ENCODE data around the gene CCDC91. TPM values are rescaled to one million over a fixed set of nuclear protein-coding genes. Genes with fewer than 3 reads are reported as not detected.

Gene CCDC91
- total RNA-seq, 1 experiment from 2014 or later = 26.8 TPM

GRCh38 chr12:28218875-28219274, 28.6 kb downstream of the CCDC91 start:
- ChIA-PET CTCF (no interaction called here), POLR2A (ENCODE audit: low non-redundant PET) (no interaction called here)
- intact Hi-C loops (cut with micrococcal nuclease; ENCODE audit: unreplicated experiment) = no loop called here
- BruUV-seq (replicated peaks) = no TSS peak
- TF ChIP-seq EZH2 (IDR thresholded peaks at IDR 0.05; ENCODE audit: borderline replicate concordance, low read depth, low read length, poor library complexity, severe bottlenecking) = no peak
- TF ChIP-seq, protein P1, sequence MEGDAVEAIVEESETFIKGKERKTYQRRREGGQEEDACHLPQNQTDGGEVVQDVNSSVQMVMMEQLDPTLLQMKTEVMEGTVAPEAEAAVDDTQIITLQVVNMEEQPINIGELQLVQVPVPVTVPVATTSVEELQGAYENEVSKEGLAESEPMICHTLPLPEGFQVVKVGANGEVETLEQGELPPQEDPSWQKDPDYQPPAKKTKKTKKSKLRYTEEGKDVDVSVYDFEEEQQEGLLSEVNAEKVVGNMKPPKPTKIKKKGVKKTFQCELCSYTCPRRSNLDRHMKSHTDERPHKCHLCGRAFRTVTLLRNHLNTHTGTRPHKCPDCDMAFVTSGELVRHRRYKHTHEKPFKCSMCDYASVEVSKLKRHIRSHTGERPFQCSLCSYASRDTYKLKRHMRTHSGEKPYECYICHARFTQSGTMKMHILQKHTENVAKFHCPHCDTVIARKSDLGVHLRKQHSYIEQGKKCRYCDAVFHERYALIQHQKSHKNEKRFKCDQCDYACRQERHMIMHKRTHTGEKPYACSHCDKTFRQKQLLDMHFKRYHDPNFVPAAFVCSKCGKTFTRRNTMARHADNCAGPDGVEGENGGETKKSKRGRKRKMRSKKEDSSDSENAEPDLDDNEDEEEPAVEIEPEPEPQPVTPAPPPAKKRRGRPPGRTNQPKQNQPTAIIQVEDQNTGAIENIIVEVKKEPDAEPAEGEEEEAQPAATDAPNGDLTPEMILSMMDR (conservative IDR thresholded peaks at IDR 0.05; ENCODE audit: low read depth, low read length) = no peak
- no peak overlapping the region for H3K4me3 ChIP-seq (ENCODE audit: low read depth, low read length, poor library complexity, severe bottlenecking)
- H3K27ac ChIP-seq (ENCODE audit: low read depth, low read length, poor library complexity, severe bottlenecking) = no peak overlapping the region
- peaks cover 7% of the 10 kb centered on the region for H3K9me3 ChIP-seq (ENCODE audit: low read depth, low read length, poor library complexity, severe bottlenecking)
- H3K4me1 ChIP-seq (ENCODE audit: insufficient read depth, low read length, poor library complexity, severe bottlenecking) = no peaks in the 10 kb centered on the region
- H3K36me3 ChIP-seq (ENCODE audit: insufficient read depth, low read length, poor library complexity, severe bottlenecking) = no peaks in the 10 kb centered on the region
- no peak for DNase-seq (ENCODE audit: low spot score)
- no peaks in the 10 kb centered on the region for H3K27me3 ChIP-seq (replicated peaks; ENCODE audit: insufficient read depth, low read depth, low read length, poor library complexity)

- H3K4me1 ChIP-seq (ENCODE audit: insufficient read depth, low read length, poor library complexity, severe bottlenecking) = no peaks in the 10 kb centered on the region
- H3K27ac ChIP-seq (ENCODE audit: low read depth, low read length, poor library complexity, severe bottlenecking) = no peak overlapping the region
- TF ChIP-seq EZH2 (IDR thresholded peaks at IDR 0.05; ENCODE audit: borderline replicate concordance, low read depth, low read length, poor library complexity, severe bottlenecking) = no peak
- TF ChIP-seq, protein P1 (conservative IDR thresholded peaks at IDR 0.05; ENCODE audit: low read depth, low read length) = no peak
- H3K9me3 ChIP-seq (ENCODE audit: low read depth, low read length, poor library complexity, severe bottlenecking) = peaks cover 7% of the 10 kb centered on the region
- intact Hi-C loops (cut with micrococcal nuclease; ENCODE audit: unreplicated experiment) = no loop called here
- no peaks in the 10 kb centered on the region for H3K27me3 ChIP-seq (replicated peaks; ENCODE audit: insufficient read depth, low read depth, low read length, poor library complexity)
- no peaks in the 10 kb centered on the region for H3K36me3 ChIP-seq (ENCODE audit: insufficient read depth, low read length, poor library complexity, severe bottlenecking)
- BruUV-seq (replicated peaks) = no TSS peak
- ChIA-PET POLR2A (ENCODE audit: low non-redundant PET) (no interaction called here), CTCF (no interaction called here)
- H3K4me3 ChIP-seq (ENCODE audit: low read depth, low read length, poor library complexity, severe bottlenecking) = no peak overlapping the region
- DNase-seq (ENCODE audit: low spot score) = no peak
Observed at GRCh38 chr12:28219827-28220226, 29.6 kb downstream of the CCDC91 start.

DNA sequence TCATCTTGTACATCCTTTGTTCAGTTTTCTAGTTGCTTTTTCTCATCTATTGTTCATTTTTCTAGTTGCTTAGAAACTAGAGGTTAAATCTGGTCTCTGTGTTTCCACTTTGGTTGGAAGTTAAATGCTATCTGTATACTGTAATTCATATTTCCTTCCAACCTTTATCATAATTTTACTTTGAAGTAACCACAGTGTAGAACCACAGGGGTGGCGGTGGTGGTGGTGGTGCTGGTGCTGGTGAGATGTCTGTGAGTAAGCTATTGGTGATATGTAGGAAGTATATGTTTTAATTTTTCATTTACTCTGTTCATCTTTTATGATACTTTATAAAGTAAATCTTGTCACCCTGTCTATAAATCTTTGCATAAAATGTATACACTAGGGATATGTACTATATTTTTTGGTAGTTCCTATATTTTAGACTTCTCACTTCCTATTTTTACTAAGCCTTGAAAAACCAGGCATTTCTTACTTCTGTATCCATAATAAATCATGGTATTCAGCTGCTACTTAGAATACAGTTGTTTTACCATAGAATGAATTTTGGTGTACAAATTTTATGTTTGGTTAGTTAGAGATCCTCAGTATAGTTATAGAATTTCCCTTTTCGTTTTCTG, 31.9 kb downstream of the CCDC91 start:
- H3K27ac ChIP-seq (ENCODE audit: low read depth, low read length, poor library complexity, severe bottlenecking) = no peak overlapping the region
- CTCF ChIA-PET = no interaction called here
- H3K36me3 ChIP-seq (ENCODE audit: insufficient read depth, low read length, poor library complexity, severe bottlenecking) = no peaks in the 10 kb centered on the region
- POLR2A ChIA-PET (ENCODE audit: low non-redundant PET) = no interaction called here
- H3K27me3 ChIP-seq (replicated peaks; ENCODE audit: insufficient read depth, low read depth, low read length, poor library complexity) = no peaks in the 10 kb centered on the region
- peaks cover 7% of the 10 kb centered on the region for H3K9me3 ChIP-seq (ENCODE audit: low read depth, low read length, poor library complexity, severe bottlenecking)
- intact Hi-C loops (cut with micrococcal nuclease; ENCODE audit: unreplicated experiment) = no loop called here
- no peaks in the 10 kb centered on the region for H3K4me1 ChIP-seq (ENCODE audit: insufficient read depth, low read length, poor library complexity, severe bottlenecking)
- BruUV-seq (replicated peaks) = no TSS peak
- no peak overlapping the region for H3K4me3 ChIP-seq (ENCODE audit: low read depth, low read length, poor library complexity, severe bottlenecking)
- DNase-seq (ENCODE audit: low spot score) = no peak
- no peak for TF ChIP-seq EZH2 (IDR thresholded peaks at IDR 0.05; ENCODE audit: borderline replicate concordance, low read depth, low read length, poor library complexity, severe bottlenecking)
- TF ChIP-seq, protein P1 (conservative IDR thresholded peaks at IDR 0.05; ENCODE audit: low read depth, low read length) = no peak

Measured in A673 (cell line).